ENCODE results near the gene ZNF354C.

Gene ZNF354C

DNA sequence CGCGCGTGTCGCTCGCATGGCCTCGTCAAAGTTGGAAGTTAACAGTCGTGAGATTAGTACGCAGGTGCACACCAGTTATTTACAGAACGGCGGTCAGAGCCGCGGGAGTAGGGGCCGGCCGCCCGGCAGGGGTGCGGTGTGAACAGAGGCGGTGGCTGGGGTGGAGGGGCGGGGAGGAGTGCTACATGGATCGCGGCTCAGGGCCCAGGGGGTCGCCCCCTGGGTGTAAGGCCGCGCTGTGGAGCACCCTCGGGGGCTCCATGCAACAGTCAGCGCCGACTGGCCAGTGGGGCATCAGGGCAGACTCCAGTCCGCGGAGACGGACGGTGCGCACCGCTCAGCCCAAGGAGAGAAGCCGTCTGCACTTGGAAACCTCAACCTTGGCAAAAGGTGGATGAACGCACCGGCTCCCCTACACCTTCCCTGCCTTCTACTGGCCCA, 60.3 kb downstream of the ZNF354C start:
- TF ChIP-seq, protein P1, sequence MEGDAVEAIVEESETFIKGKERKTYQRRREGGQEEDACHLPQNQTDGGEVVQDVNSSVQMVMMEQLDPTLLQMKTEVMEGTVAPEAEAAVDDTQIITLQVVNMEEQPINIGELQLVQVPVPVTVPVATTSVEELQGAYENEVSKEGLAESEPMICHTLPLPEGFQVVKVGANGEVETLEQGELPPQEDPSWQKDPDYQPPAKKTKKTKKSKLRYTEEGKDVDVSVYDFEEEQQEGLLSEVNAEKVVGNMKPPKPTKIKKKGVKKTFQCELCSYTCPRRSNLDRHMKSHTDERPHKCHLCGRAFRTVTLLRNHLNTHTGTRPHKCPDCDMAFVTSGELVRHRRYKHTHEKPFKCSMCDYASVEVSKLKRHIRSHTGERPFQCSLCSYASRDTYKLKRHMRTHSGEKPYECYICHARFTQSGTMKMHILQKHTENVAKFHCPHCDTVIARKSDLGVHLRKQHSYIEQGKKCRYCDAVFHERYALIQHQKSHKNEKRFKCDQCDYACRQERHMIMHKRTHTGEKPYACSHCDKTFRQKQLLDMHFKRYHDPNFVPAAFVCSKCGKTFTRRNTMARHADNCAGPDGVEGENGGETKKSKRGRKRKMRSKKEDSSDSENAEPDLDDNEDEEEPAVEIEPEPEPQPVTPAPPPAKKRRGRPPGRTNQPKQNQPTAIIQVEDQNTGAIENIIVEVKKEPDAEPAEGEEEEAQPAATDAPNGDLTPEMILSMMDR (conservative IDR thresholded peaks at IDR 0.05; ENCODE audit: low read depth, low read length) = no peak
- H3K4me3 ChIP-seq (ENCODE audit: low read depth, low read length) = no peak overlapping the region
- DNase-seq (ENCODE audit: low read depth) = no peak

DNA sequence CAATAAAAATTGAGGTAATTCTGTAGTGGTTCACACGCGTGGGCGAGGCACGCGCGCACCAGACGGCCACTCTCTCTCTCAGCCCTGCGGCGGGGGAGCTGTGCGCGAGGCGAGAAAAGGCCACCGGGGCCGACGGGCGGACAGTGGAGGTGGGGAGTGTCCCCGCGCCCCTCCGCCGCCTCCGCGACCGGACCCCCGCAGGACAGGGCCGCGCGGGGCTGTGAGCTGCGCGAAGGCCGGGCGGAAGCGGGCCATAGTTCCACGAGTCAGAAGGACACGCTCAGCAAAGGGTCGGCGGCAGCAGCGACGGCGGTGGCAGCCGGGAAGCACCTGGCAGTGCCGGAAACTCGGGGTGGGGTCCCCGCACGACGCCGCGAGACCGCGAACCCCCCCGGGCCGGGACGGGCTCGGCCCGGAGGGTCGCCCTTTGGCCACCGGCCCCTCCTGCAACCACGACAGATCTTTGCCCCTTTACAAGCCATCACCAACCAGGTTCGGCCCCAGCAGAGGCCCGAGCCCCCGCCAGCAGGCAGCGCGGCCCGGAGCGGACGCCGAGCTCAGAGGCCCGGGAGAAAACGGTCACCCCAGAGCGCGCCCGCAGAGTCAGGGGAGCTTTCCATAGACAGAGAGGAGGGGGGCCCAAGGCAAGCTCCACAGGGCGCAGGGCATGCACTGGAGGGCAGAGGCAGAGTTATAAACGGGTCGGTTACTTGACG, 60.9 kb downstream of the ZNF354C start:
- TF ChIP-seq, protein P1 (conservative IDR thresholded peaks at IDR 0.05; ENCODE audit: low read depth, low read length) = no peak
- no peak for DNase-seq (ENCODE audit: low read depth)
- no peak overlapping the region for H3K4me3 ChIP-seq (ENCODE audit: low read depth, low read length)

DNA sequence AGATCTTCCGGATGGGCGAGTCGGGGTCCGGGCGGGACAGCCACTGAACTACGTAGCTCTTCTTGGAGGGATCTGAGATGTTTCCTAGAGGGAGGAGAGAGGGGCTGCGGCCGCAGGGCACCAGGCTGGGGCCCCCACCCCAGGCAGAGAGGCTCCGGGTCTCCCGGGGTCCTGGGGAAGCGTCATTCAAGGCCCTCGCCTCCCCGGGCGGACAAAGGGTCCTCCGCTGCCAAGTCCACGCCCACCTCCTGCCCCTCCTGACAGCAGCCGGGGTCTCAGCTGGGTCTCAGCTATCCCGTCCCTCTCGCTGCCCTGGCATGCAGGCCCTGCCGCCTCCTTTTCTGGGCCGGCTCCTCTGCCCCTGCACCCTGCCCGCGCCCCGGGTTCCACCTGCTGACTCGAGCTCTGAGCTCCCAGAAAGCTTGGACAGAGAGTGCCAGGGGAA, 61.5 kb downstream of the ZNF354C start:
- no peak for DNase-seq (ENCODE audit: low read depth)
- H3K4me3 ChIP-seq (ENCODE audit: low read depth, low read length) = no peak overlapping the region
- TF ChIP-seq, protein P1 (conservative IDR thresholded peaks at IDR 0.05; ENCODE audit: low read depth, low read length) = no peak

DNA sequence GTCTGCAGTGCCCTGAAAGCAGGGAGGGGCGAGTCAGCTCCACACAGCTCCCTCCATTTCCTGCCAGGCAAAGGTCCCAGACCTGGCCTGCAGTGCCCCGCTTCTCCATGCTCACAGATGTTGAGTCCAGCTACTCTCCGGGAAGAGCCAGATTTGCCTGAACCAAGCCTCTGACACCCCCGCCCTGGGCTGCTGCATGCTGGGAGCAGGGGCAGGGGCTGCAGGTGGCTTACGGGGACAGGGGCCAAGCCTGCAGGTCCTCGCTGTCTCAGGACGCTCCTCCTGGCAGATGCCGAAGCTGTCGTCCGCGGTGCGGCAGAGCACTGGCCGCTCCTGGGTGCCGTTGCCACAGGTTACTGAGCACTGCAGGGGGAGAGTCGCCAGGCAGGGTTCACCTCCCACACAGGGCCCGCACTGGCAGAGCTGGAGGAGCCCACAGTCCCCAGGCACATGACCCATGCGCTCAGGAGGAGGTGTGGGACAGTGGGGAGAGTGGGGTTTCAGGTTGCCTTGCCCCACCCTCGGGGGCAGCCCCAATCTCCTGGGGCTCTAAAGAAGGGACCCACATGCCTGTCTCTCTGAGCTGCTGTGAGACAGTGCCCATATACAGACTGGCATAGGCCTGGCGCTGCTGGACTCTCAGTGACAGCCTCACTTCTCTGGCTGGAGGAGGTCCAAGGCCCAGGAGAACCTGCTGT, 62.4 kb downstream of the ZNF354C start:
- DNase-seq (ENCODE audit: low read depth) = no peak
- no peak overlapping the region for H3K4me3 ChIP-seq (ENCODE audit: low read depth, low read length)

DNA sequence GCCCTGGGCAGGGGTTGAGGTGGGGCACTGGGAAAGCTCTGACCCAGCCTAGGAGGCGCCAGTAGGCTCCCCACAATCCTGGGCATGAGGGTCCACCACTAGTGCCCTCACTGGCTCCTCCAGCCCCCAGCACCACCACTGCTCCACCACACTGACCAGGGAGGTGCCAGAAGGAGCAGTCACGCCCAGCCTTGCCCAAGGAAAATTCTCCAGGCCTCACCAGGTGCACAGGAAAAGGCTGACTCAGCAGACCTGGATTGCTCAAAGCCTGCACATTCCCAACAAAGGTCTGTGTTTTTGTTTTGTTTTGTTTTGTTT, 62.9 kb downstream of the ZNF354C start:
- no peak overlapping the region for H3K4me3 ChIP-seq (ENCODE audit: low read depth, low read length)
- no peak for DNase-seq (ENCODE audit: low read depth)
- TF ChIP-seq, protein P1 (conservative IDR thresholded peaks at IDR 0.05; ENCODE audit: low read depth, low read length) = no peak

More for the DNA sequence above, 62.4 kb downstream of the ZNF354C start:
- TF ChIP-seq, protein P1 (conservative IDR thresholded peaks at IDR 0.05; ENCODE audit: low read depth, low read length) = no peak

DNA sequence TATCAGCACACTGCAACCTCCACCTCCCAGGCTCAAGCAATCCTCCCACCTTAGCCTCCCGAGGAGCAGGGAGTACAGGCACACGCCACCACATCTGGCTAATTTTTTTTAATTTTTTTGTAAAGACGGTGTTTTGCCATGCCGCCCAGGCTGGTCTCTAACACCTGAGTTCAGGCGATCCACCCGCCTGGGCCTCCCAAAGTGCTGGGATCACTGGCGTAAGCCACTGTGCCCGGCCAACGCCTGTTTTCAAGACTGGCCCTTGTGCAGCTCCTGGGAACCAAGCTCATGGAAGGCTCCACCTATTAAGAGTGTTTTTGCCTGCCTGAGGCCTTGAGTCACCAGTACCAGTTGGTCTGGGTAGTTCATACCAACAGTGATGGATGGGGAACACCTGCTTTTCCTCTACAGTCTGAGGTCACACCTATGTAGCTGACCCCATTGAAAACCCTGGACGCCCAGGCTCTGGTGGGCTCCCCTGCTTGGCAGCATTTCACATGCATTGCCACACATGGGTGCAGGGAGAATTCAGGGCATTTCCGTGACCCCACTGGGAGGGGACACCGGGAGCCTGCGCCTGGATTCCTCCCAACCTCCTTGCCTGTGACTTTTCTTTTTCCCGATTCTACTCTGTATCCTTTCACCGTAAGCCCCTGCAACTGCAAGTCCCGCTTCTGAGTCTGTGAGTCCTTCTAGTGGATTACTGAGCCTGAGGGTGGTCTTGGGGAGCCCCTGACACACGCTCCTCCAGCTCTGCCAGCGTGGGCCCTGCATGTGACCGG, 63.5 kb downstream of the ZNF354C start:
- TF ChIP-seq, protein P1 (conservative IDR thresholded peaks at IDR 0.05; ENCODE audit: low read depth, low read length) = no peak
- no peak overlapping the region for H3K4me3 ChIP-seq (ENCODE audit: low read depth, low read length)
- DNase-seq (ENCODE audit: low read depth) = no peak

Measured in choroid plexus epithelial cell (primary cell).